HG02938 (cell line): ENCODE measurements around the gene NRXN3.

Source experiments
- ATAC-seq: cut with Tn5 transposase; IDR thresholded peaks from one replicate; pipeline ENCODE4 v1.9.1; 2021; ENCODE audit warnings: mild to moderate bottlenecking, moderate library complexity; ENCODE audit not compliant: unreplicated experiment

NRXN3 gene

GRCh38 chr14:78170203-78170602 lies at the start of gene NRXN3:
NRXN3 (plus strand) TSS chr14:78170373; CDS start chr14:78243094, 72,721 bp downstream.
- ATAC-seq = no peak

GRCh38 chr14:78122436-78122835 lies 47.7 kb upstream of the NRXN3 start:
- no peak for ATAC-seq

- no peak for ATAC-seq
These were observed 46.4 kb upstream of the NRXN3 start for GRCh38 chr14:78123650-78124253.

DNA sequence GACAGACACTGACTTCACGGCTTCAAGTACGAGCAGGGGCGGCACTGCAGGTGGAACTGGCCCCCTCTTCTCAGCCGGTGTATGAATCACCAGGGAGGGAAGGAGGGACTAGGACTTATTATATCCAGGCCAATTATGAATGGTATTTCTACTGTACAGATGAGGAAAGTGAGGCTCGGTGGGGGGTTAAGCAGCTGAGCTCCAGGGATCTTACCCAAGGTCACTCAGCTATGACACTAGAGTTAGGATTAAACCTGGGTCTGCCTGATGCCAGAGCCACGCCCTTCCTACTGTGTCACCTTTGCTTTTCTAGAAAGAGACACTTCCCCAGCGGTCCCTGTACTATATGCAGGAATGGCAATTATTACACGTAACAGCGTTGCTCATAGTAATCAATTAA lies 42.2 kb upstream of the NRXN3 start:
- no peak for ATAC-seq

GRCh38 chr14:78129375-78129774 lies 40.8 kb upstream of the NRXN3 start:
- no peak for ATAC-seq

- no peak for ATAC-seq
These were observed 39.8 kb upstream of the NRXN3 start for GRCh38 chr14:78130356-78130755.

- no peak for ATAC-seq
These were observed 39.0 kb upstream of the NRXN3 start for GRCh38 chr14:78131201-78131600.

- ATAC-seq = no peak
These were observed 38.6 kb upstream of the NRXN3 start for GRCh38 chr14:78131616-78132015.

GRCh38 chr14:78135450-78135891 lies 34.7 kb upstream of the NRXN3 start:
- ATAC-seq = no peak

DNA sequence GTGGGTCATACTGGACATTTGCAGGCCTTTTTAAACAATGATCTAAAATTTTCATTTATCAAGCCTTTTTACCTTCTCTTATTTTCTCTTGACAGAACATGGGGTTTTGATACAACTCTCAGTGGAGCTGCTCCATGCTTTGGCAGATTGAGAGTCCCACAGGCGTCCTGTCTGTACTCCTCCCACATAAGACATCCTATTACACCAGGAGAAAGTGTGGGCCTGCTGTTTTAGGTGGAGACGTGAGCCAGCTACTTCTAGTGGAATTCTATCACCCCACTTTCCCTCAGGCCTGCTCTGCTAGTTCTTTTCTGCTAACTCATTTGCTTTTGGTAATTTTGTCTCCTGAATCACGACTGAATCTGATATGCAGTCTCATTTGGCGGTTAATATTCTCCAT lies 33.5 kb upstream of the NRXN3 start:
- no peak for ATAC-seq

DNA sequence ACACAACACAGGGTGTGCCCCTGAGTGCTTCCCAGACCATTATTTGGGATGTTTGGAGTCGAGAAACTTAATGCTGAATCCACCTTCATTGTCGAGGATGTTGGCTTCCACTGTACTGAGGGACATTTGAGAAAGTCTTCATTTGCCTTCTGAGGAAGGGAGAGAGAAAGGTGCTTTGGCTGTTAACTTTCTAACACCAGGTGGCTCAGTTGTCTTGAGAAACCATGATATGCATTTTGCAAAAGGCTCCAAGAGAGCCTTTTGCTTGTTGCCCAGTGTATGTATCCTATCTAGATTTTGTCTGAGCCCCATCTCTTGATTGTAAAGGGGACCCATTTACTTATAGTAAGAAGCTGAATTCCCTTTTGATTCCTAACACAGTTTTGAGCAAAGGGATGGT lies 28.6 kb upstream of the NRXN3 start:
- no peak for ATAC-seq

GRCh38 chr14:78142998-78143397 lies 27.2 kb upstream of the NRXN3 start:
- ATAC-seq = no peak

DNA sequence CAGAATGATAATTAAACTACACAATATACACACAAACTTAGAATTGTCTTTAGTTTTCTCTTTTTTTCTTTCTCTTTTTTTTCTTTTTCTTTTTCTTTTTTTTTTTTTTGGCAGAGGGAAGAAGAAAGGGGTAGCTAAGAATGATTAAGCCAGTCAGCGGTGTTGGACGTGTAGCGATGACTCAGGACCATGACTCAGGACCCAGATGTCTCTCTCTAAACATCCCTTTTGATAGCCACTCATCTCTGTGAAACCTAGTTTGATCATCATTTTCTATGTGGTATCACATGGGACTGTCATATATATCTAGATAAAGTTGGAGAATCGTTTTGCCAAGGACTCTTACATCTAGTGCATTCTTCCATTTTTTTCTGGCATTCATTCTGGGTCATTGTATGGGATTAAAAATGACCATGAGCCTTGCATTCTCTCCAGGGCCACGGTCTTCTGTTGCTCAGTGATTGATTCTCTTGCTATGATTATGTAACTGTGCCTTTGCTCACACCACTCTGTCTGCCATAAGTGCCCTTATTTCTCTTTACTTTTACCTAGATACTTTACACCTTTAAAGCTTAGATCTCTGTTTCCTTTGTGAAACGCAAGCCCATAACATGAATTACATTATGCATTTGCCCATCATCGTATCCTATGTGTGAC lies 26.6 kb upstream of the NRXN3 start:
- no peak for ATAC-seq

DNA sequence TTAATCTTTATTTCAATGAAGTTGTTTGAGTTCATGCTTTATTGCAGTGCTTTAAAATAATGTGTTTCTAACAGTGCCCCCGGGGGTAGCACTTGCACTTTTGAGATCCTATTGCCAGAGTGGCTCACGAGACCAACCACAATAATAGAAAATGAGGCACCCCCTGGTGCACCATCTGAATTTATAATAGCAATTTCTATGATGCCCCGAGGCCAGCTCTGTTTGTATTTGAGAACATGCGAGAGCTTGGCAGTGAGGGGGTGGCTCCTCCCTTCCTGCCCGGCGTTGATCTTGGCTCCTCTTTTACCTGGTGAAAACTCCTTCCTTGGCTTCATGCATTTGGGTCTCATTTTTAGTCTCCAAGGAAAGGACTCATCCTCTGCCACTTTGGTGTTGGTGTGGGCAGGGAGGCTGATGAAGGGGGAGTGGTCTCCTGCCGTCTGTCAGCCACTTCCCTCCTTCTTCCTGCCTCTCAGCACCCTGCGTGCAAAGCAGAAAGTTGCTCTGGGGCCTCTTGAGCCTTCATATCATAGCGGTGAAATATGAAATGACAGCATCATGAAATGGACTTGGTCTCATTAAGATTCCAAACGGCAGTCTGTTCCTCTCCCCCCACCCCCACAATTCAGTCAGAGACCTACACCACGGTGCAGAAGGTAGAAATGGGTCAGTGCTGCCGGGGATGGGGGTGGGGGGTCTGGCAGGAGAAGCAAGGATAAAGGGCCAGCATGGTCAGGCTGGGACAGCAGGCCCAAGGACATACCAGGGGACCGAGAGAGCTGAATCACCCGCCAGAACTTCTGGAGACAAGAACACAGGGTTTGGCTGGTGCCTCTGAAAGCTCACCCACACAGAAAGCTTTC lies 17.7 kb upstream of the NRXN3 start:
- no peak for ATAC-seq

- no peak for ATAC-seq
These were observed 17.2 kb upstream of the NRXN3 start for GRCh38 chr14:78153064-78153341.

- ATAC-seq = no peak
These were observed 15.3 kb upstream of the NRXN3 start for GRCh38 chr14:78154827-78155226.

- ATAC-seq = no peak
These were observed 14.0 kb upstream of the NRXN3 start for GRCh38 chr14:78156196-78156595.

GRCh38 chr14:78157494-78158437 lies 12.4 kb upstream of the NRXN3 start:
- ATAC-seq = no peak

DNA sequence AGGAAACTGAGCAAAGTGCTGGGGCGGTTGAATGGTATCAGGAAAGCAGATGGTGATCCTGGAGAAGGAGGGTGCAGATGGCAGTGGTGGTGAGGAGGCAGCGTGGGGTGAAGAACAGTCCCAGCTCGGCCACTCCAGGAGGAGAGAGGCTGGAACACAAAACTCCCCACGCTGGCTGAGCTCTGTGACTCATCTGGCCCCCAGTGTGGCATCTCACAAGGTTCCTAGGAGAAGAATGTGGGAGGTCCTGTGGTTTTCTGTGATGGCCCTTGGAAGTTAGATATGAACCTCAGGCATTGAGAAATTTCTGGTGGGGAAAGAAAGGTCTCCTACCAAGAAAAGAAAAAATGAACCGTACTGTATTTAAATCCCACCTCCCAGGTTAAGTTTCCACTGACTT lies 8.0 kb upstream of the NRXN3 start:
- ATAC-seq = no peak

- ATAC-seq = no peak
These were observed 5.8 kb upstream of the NRXN3 start for GRCh38 chr14:78164226-78164853.

- ATAC-seq = no peak
These were observed 2.3 kb downstream of the NRXN3 start for GRCh38 chr14:78172428-78172827.
